Hepatocyte (in vitro differentiated cells): ENCODE measurements around the gene SEMA5A.

Experiments
- CTCF ChIP-seq: fragments of 200-600 bp; sonication (generic); IDR thresholded peaks from 2 replicates; pipeline ENCODE4 v1.5.1; 2016; ENCODE audit warnings: antibody characterized with exemption, mild to moderate bottlenecking; ENCODE audit not compliant: poor library complexity
- EZH2 ChIP-seq: fragments of 200-600 bp; sonication (generic); IDR thresholded peaks from 2 replicates; pipeline ENCODE4 v1.6.1; 2016; ENCODE audit warnings: antibody characterized with exemption, mild to moderate bottlenecking, borderline replicate concordance

- no peak for TF ChIP-seq EZH2
- no peak for TF ChIP-seq CTCF
Observed at GRCh38 chr5:9374025-9374424, 171.8 kb downstream of the SEMA5A start.
